GM21825 (cell line): ENCODE results near the gene CHCHD4.
"Not testable (repeated sequence)": the region's sequence is repeated elsewhere in the genome, so short reads cannot be mapped to it uniquely, and the experiment has no call there.

Experiments used
- ATAC-seq: cut with Tn5 transposase; IDR thresholded peaks from one replicate; pipeline ENCODE4 v1.9.1; 2021; ENCODE audit warnings: mild to moderate bottlenecking, moderate library complexity; ENCODE audit not compliant: unreplicated experiment

Gene CHCHD4

GRCh38 chr3:14077310-14077709, 47.4 kb downstream of the CHCHD4 start:
- ATAC-seq, result no peak

- not testable (repeated sequence) for ATAC-seq
These were observed 49.4 kb downstream of the CHCHD4 start for GRCh38 chr3:14075233-14075632.

- ATAC-seq, result no peak
These were observed 59.8 kb downstream of the CHCHD4 start for GRCh38 chr3:14064910-14065309.

- ATAC-seq, result no peak
These were observed 61.5 kb downstream of the CHCHD4 start for GRCh38 chr3:14063152-14063551.
